Neural progenitor cell (in vitro differentiated cells): ENCODE data around the gene HS3ST3B1. TPM values are rescaled to one million over a fixed set of nuclear protein-coding genes. Genes with fewer than 3 reads are reported as not detected.

ENCODE experiments used
- DNase-seq: peaks from one replicate; pipeline ENCODE4 v3.0.0-alpha.2; 2016; ENCODE audit warnings: low spot score
- H2AFZ ChIP-seq: fragments of 200-600 bp; sonication (generic); replicated peaks from 2 replicates; pipeline ENCODE4 v1.6.1; 2016; ENCODE audit warnings: antibody characterized with exemption
- H3F3A ChIP-seq: fragments of 200-600 bp; sonication (generic); 2 replicates; pipeline ENCODE4 v1.6.1; 2016; ENCODE audit warnings: antibody characterized with exemption, low read depth
- H3K27ac ChIP-seq: fragments of 200-600 bp; sonication (generic); 2 replicates; pipeline ENCODE4 v1.5.1; 2016; ENCODE audit warnings: mild to moderate bottlenecking
- H3K27me3 ChIP-seq: fragments of 200-600 bp; sonication (generic); 2 replicates; pipeline ENCODE4 v1.6.1; 2016; ENCODE audit warnings: mild to moderate bottlenecking, moderate library complexity
- H3K36me3 ChIP-seq: fragments of 200-600 bp; sonication (generic); 2 replicates; pipeline ENCODE4 v1.5.1; 2016
- H3K4me1 ChIP-seq: fragments of 200-600 bp; sonication (generic); 2 replicates; pipeline ENCODE4 v1.6.1; 2016; ENCODE audit warnings: mixed run types
- H3K4me2 ChIP-seq: fragments of 200-600 bp; sonication (generic); 2 replicates; pipeline ENCODE4 v1.6.1; 2016
- H3K4me3 ChIP-seq: fragments of 200-600 bp; sonication (generic); 2 replicates; pipeline ENCODE4 v1.5.1; 2016
- H3K79me2 ChIP-seq: fragments of 200-600 bp; sonication (generic); 2 replicates; pipeline ENCODE4 v1.6.1; 2016; ENCODE audit warnings: low read depth
- H3K9ac ChIP-seq: fragments of 200-600 bp; sonication (generic); 2 replicates; pipeline ENCODE4 v1.6.1; 2016
- H3K9me3 ChIP-seq: fragments of 200-600 bp; sonication (generic); 2 replicates; pipeline ENCODE4 v1.5.1; 2016; ENCODE audit warnings: low read depth
- H4K20me1 ChIP-seq: fragments of 200-600 bp; sonication (generic); 2 replicates; pipeline ENCODE4 v1.6.1; 2016; ENCODE audit warnings: low read depth
- H3K27ac Mint-ChIP-seq: 3 replicates; pipeline ENCODE4 v1.8.0; 2021; ENCODE audit warnings: mixed read lengths
- H3K27me3 Mint-ChIP-seq: 2 replicates; pipeline ENCODE4 v1.8.0; 2022; ENCODE audit warnings: low read depth, mild to moderate bottlenecking, inconsistent platforms, moderate library complexity, mixed read lengths; ENCODE audit not compliant: insufficient read depth
- H3K36me3 Mint-ChIP-seq: 3 replicates; pipeline ENCODE4 v1.8.0; 2021; ENCODE audit warnings: mixed read lengths
- H3K4me1 Mint-ChIP-seq: 3 replicates; pipeline ENCODE4 v1.8.0; 2021; ENCODE audit warnings: mixed read lengths
- H3K4me3 Mint-ChIP-seq: 3 replicates; pipeline ENCODE4 v1.8.0; 2021; ENCODE audit warnings: mild to moderate bottlenecking, moderate library complexity, mixed read lengths
- H3K9me3 Mint-ChIP-seq: 3 replicates; pipeline ENCODE4 v1.8.0; 2020; ENCODE audit warnings: mixed read lengths
- EZH2 ChIP-seq: fragments of 200-600 bp; sonication (generic); IDR thresholded peaks from 2 replicates; pipeline ENCODE4 v1.6.1; 2017; ENCODE audit warnings: antibody characterized with exemption, mild to moderate bottlenecking, moderate library complexity
- EZH2phosphoT487 ChIP-seq: fragments of 200-600 bp; sonication (generic); IDR thresholded peaks from 2 replicates; pipeline ENCODE4 v1.6.1; 2017; ENCODE audit warnings: antibody characterized with exemption
- total RNA-seq: library from RNA; depleted of rRNA; stranded (reverse); fragments of >200 nt; gene quantifications from 2 replicates; pipeline ENCODE4 v1.2.3, GENCODE V29; 2015; ENCODE audit warnings: low replicate concordance
- TF ChIP-seq, protein P1 (sequence below): fragments of 200-600 bp; sonication (generic); IDR thresholded peaks from 2 replicates; pipeline ENCODE4 v1.5.1; 2017; ENCODE audit warnings: antibody characterized with exemption, mild to moderate bottlenecking

Gene HS3ST3B1
- total RNA-seq, 1 donor from 2014 or later, result 21.5 TPM

DNA sequence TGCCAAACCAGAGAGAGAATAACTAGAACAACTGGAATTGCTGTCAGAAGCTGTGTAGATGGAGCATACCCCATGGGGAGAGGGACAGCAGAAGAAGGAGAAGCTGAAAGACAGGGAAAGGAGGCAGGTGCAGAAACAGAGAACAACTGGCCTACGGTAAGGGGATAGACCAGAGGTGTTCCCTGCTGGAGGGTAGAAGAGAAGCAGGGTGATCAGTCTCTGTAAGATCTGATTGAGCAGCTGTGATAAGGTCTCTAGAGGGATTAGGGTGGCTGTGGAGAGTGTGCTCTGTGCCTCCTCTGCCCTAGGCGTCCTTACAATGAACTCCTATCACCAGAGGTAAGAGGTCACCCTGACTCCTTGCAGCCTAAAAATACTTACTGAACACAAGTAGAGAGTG, 30.4 kb upstream of the HS3ST3B1 start:
- Histone ChIP-seq H3F3A (no peaks in the 10 kb centered on the region), H3K9me3 (no peaks in the 10 kb centered on the region), H3K4me1 (no peaks in the 10 kb centered on the region), H3K36me3 (no peaks in the 10 kb centered on the region), H3K4me2 (no peak overlapping the region), H3K9ac (no peak overlapping the region), H3K27ac (no peak overlapping the region), H3K79me2 (no peaks in the 10 kb centered on the region), H4K20me1 (no peaks in the 10 kb centered on the region), H2AFZ (no peak overlapping the region), H3K27me3 (no peaks in the 10 kb centered on the region), H3K4me3 (no peak overlapping the region)
- no peak for DNase-seq
- TF ChIP-seq EZH2phosphoT487, result no peak
- no peak for TF ChIP-seq EZH2
- TF ChIP-seq, protein P1, sequence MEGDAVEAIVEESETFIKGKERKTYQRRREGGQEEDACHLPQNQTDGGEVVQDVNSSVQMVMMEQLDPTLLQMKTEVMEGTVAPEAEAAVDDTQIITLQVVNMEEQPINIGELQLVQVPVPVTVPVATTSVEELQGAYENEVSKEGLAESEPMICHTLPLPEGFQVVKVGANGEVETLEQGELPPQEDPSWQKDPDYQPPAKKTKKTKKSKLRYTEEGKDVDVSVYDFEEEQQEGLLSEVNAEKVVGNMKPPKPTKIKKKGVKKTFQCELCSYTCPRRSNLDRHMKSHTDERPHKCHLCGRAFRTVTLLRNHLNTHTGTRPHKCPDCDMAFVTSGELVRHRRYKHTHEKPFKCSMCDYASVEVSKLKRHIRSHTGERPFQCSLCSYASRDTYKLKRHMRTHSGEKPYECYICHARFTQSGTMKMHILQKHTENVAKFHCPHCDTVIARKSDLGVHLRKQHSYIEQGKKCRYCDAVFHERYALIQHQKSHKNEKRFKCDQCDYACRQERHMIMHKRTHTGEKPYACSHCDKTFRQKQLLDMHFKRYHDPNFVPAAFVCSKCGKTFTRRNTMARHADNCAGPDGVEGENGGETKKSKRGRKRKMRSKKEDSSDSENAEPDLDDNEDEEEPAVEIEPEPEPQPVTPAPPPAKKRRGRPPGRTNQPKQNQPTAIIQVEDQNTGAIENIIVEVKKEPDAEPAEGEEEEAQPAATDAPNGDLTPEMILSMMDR, result no peak
- H3K36me3 Mint-ChIP-seq, result no peaks in the 10 kb centered on the region
- H3K4me3 Mint-ChIP-seq, result no peak overlapping the region
- peaks cover 6% of the 10 kb centered on the region for H3K27me3 Mint-ChIP-seq
- no peak overlapping the region for H3K27ac Mint-ChIP-seq
- H3K9me3 Mint-ChIP-seq, result no peaks in the 10 kb centered on the region
- H3K4me1 Mint-ChIP-seq, result peaks cover 7% of the 10 kb centered on the region

DNA sequence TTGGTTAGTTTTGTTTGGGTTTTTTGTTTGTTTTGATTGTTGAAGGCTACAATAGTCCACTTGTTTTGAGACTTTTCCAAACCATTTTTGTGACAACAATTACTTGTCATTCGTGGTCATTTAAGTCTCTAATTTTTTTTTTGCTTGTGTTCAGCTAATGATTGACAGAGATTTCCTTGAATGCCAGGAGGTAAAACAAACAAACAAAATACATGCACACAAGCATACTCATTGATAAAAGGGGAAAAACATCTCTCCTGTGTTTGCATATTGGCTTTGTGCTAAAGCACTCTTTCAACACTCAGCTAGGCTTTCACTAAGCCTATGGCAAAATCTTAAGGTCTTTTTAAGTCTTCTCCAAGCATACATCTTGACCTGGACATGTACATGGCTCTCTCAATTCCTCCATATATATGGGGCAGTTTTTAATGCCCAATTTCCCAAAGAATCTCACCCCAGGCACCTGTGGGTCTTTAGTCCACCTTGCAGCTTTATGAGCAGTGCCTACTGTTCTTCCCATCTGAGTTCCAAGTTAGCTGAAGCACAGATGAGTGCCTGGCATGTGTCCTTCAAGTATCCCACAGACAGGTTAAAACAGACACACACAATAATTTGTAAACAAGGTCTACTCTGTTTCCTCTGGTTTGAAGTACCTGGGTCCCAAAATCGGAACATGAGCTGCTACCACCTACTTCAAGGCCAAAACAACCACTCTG, 24.2 kb upstream of the HS3ST3B1 start:
- H3K9me3 ChIP-seq, result no peaks in the 10 kb centered on the region
- no peaks in the 10 kb centered on the region for H3K4me1 ChIP-seq
- H3K27ac ChIP-seq, result no peak overlapping the region
- no peaks in the 10 kb centered on the region for H3K36me3 Mint-ChIP-seq
- TF ChIP-seq, protein P1, result no peak
- TF ChIP-seq EZH2, result no peak
- TF ChIP-seq EZH2phosphoT487, result no peak
- no peak overlapping the region for H3K9ac ChIP-seq
- H3K36me3 ChIP-seq, result no peaks in the 10 kb centered on the region
- H3K4me2 ChIP-seq, result no peak overlapping the region
- no peaks in the 10 kb centered on the region for H4K20me1 ChIP-seq
- no peaks in the 10 kb centered on the region for H3K79me2 ChIP-seq
- peaks cover 2% of the 10 kb centered on the region for H3K27me3 Mint-ChIP-seq
- H3K9me3 Mint-ChIP-seq, result no peaks in the 10 kb centered on the region
- H3K27me3 ChIP-seq, result no peaks in the 10 kb centered on the region
- DNase-seq, result no peak
- H3K4me1 Mint-ChIP-seq, result no peaks in the 10 kb centered on the region
- H3K4me3 ChIP-seq, result no peak overlapping the region
- H3K4me3 Mint-ChIP-seq, result no peak overlapping the region
- H3F3A ChIP-seq, result no peaks in the 10 kb centered on the region
- H2AFZ ChIP-seq, result no peak overlapping the region
- H3K27ac Mint-ChIP-seq, result no peak overlapping the region

DNA sequence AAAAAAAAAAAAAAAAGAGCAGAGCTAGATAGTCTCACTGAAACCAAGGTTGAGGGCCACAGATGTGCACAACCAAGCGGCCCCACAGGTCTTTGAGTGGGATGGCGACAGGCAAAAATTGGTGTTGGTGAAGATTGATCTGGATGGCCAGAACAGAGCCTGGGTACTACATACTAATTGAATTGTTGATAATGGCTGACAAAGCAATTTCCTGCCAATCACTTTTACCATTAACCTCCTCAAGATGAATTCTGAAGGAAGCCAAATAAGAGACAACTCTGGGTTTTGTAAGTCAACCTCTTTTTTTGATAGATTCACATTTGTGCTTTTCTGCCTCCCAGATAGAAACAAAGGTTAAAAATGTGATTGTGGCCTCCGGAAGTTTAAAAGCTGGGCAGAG, 19.4 kb upstream of the HS3ST3B1 start:
- Mint-ChIP-seq H3K27me3 (peaks cover 5% of the 10 kb centered on the region), H3K27ac (no peak overlapping the region), H3K4me3 (no peak overlapping the region), H3K36me3 (no peaks in the 10 kb centered on the region), H3K9me3 (no peaks in the 10 kb centered on the region), H3K4me1 (peaks cover 3% of the 10 kb centered on the region)
- Histone ChIP-seq H3K27me3 (no peaks in the 10 kb centered on the region), H3K4me3 (no peak overlapping the region), H4K20me1 (no peaks in the 10 kb centered on the region), H3K27ac (no peak overlapping the region), H3K4me1 (peaks cover 14% of the 10 kb centered on the region), H3K4me2 (no peak overlapping the region), H3K9me3 (no peaks in the 10 kb centered on the region), H3K36me3 (no peaks in the 10 kb centered on the region), H3F3A (no peaks in the 10 kb centered on the region), H3K9ac (no peak overlapping the region), H2AFZ (no peak overlapping the region), H3K79me2 (no peaks in the 10 kb centered on the region)
- DNase-seq, result no peak
- TF ChIP-seq, protein P1, result no peak
- no peak for TF ChIP-seq EZH2
- no peak for TF ChIP-seq EZH2phosphoT487
